Psoas muscle (tissue), 8 donors: ENCODE results near the gene SLC26A2. TPM values are rescaled to one million over a fixed set of nuclear protein-coding genes. Genes with fewer than 3 reads are reported as not detected.

ENCODE experiments used
- ATAC-seq, 4 donors: fragments of 200-7000 bp; cut with Tn5 transposase; one replicate each; pipeline ENCODE4 v1.9.1; 2020; ENCODE audit warnings: moderate library complexity in 3 of 4, mild to moderate bottlenecking in 2 of 4
- DNase-seq, 2 donors: peaks; one replicate each; pipeline ENCODE4 v3.0.0-alpha.2; 2020
- H3K27ac ChIP-seq: fragments of 200-600 bp; one replicate; pipeline ENCODE4 v1.8.0; 2022
- H3K27me3 ChIP-seq, 3 donors: fragments of 200-600 bp in 1 of 3; one replicate each; pipeline versions ENCODE4 v1.6.1 to v1.8.0; 2013 to 2022; ENCODE audit warnings: low read length in 2 of 3, mild to moderate bottlenecking in 2 of 3, moderate library complexity in 1 of 3; ENCODE audit not compliant: insufficient read depth in 3 of 3
- H3K36me3 ChIP-seq, 2 donors: fragments of 200-600 bp in 1 of 2; one replicate each; pipeline versions ENCODE4 v1.6.1 to v1.8.0; 2013 to 2022; ENCODE audit warnings: low read depth in 1 of 2, mild to moderate bottlenecking in 1 of 2, moderate library complexity in 1 of 2; ENCODE audit not compliant: insufficient read depth in 1 of 2
- H3K4me1 ChIP-seq: fragments of 200-600 bp; one replicate; pipeline ENCODE4 v1.8.0; 2022
- H3K4me3 ChIP-seq: fragments of 200-600 bp; one replicate; pipeline ENCODE4 v1.8.0; 2022; ENCODE audit warnings: mild to moderate bottlenecking
- H3K9me3 ChIP-seq: fragments of 200-600 bp; one replicate; pipeline ENCODE4 v1.8.0; 2022
- CTCF ChIP-seq: fragments of 200-600 bp; IDR thresholded peaks from one replicate; pipeline ENCODE4 v1.8.0; 2022; ENCODE audit warnings: antibody characterized with exemption
- WGBS, 3 donors: extraction: QIAGEN DNeasy Blood & Tissue Kit; methylation state at CpG; one replicate each; pipeline versions ENCODE4 v1.1.6 to v1.1.7; 2013; 5-methylcytosine and 5-hydroxymethylcytosine counted together
- intact Hi-C, 2 donors: fragments of 100-400 bp; cut with DNase I; formaldehyde crosslinking; loops; one replicate each; pipeline versions ENCODE4 v1.11.0 to v1.14.2; 2022
- polyA plus RNA-seq, 3 donors: library from polyadenylated mRNA; stranded (reverse); fragments of 200-250 nt; gene quantifications; one replicate each; pipeline ENCODE4 v1.2.3, GENCODE V29; 2013
- total RNA-seq, 4 donors: library from RNA; stranded (reverse); fragmentation: NEBNext Ultra II Directional in 2 of 4; extraction: Animal tissue kit (Norgen Biotek cat#: 25700) in 2 of 4; gene quantifications; one replicate each; pipeline versions ENCODE4 v1.2.1 to v1.2.4, GENCODE V29; 2021 to 2023
- donor health status: healthy with polysubstance abuse.
- donor health status: DM: no; HTN: no; CAD: no; lungs with moderate emphysema.
- donor health status: Bipolar disorder and iron deficiency.
- donor health status: healthy.
- donor health status: DM: yes; HTN: yes; CAD: no.
- donor health status: DM: no; HTN: no; CAD: no.
- donor health status: DM: no; HTN: no; CAD: no.
- donor health status: DM: yes; HTN: yes; CAD: no.

Gene SLC26A2
- total and polyA plus RNA-seq, 7 donors, result 4.0 to 20.1 (median 7.3) TPM

DNA sequence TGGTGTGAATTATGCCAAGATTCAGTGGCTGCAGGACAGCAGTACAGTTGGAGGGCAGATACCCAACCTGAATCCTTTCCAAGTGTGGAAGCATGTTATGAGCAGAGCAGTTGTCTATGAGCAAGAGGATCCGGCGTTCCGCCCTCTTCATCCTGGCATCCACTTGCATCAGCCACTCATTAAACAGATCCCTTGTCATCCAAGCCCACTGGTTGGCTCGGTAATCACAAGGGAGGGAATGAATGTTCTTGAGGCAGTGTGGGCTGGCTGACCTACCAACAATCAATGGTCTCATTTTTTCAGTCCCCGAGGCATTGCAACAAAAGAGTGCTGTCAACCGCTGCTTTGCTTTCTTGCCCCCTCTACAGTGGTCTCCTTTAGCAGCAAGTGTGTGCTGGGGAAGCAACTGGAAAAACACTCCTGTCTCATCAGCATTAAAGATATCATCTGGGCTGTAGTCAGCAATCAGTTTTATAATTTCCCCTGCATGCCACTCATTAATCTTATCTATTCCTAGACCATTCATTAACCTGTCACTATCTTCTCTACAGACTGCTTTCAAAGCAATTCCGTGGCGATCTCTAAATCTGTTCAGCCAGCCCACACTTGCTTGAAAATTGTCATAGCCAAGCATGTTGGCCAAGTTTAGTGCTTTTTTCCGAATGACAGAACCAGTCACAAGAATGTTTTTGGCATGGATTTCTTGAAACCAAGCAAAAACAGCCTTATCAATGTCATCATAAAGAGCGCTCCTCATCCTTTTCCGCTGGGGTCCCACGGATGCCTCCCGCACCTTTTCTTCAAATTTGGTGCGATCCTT, 35.0 kb downstream of the SLC26A2 start:
- Histone ChIP-seq H3K4me1 (peaks cover 22% of the 10 kb centered on the region), H3K27me3 (no peaks in the 10 kb centered on the region), H3K9me3 (no peaks in the 10 kb centered on the region), H3K36me3 (peaks cover 0 to 25% of the 10 kb centered on the region in 2 donors), H3K4me3 (no peak overlapping the region), H3K27ac (no peak overlapping the region)
- peak; percentile 48 to 71 (median 59) for ATAC-seq
- WGBS, 3 donors, result 63 to 75% (median 65%) methylated on average over 14 of the region's 14 CpGs
- intact Hi-C loops, result no loop called here
- TF ChIP-seq CTCF, result no peak
- peak; percentile 40 to 62 for DNase-seq

GRCh38 chr5:149996205-149996890, 35.8 kb downstream of the SLC26A2 start:
- DNase-seq, result no peak
- no peak for TF ChIP-seq CTCF
- Histone ChIP-seq H3K4me1 (peaks cover 22% of the 10 kb centered on the region), H3K36me3 (peaks cover 0 to 25% of the 10 kb centered on the region in 2 donors), H3K27me3 (no peaks in the 10 kb centered on the region), H3K4me3 (no peak overlapping the region), H3K27ac (peak overlapping the region; percentile 3), H3K9me3 (no peaks in the 10 kb centered on the region)
- intact Hi-C loops, result no loop called here
- WGBS, 3 donors, result 85 to 88% (median 87%) methylated on average over 6 of the region's 6 CpGs
- ATAC-seq, result no peak

DNA sequence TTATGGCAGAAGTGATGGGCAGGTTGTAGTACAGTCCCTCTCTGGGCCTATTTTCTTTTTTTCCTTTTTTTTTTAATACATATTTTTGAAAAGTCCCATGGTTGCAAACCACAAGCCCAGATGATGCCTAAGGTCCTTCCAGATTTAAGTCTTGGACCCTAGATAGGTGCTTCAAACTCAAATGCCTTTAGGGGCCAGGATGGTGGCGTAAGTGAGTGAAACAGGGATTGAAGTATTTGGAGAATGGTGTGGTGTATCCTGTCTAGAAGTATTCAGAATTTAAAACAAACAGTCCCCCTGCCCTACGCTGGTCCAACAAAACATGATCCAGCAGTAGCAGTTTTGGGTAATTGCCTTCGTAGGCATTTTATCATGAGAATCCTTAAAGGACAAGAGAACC, 37.7 kb downstream of the SLC26A2 start:
- no peak for ATAC-seq
- intact Hi-C loops, result no loop called here
- no peak for DNase-seq
- Histone ChIP-seq H3K36me3 (peaks cover 0 to 25% of the 10 kb centered on the region in 2 donors), H3K4me1 (peaks cover 41% of the 10 kb centered on the region), H3K27ac (no peak overlapping the region), H3K27me3 (no peaks in the 10 kb centered on the region), H3K4me3 (no peak overlapping the region), H3K9me3 (no peaks in the 10 kb centered on the region)
- TF ChIP-seq CTCF, result no peak
- WGBS, 3 donors, result 95 to 97% (median 96%) methylated on average over 3 of the region's 3 CpGs

DNA sequence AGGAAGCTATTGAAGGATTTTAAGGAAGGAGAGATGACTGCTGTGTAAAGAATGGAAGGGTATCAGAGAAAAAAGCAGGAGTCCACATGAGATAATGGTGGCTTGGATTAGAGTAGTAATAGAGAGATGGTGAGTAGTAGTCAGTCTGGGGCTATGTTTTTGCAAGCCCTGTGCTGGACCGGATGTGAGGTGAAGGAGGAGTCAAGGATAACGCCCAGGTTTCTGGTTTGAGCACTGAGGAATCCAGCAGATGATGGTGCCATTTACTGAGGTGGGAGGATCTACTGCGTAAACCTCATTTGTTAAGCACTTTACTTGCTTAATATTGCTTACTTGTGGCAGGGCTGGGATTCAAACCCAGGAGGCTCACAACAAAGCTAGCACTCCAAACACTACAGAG, 38.8 kb downstream of the SLC26A2 start:
- no peak for DNase-seq
- intact Hi-C loops, result no loop called here
- WGBS, 3 donors, result 69 to 78% (median 75%) methylated on average over 3 of the region's 3 CpGs
- Histone ChIP-seq H3K9me3 (no peaks in the 10 kb centered on the region), H3K4me1 (peaks cover 34% of the 10 kb centered on the region), H3K36me3 (peaks cover 2 to 31% of the 10 kb centered on the region in 2 donors), H3K27ac (peak overlapping the region; percentile 96), H3K27me3 (no peaks in the 10 kb centered on the region), H3K4me3 (peak overlapping the region; percentile 97)
- no peak for TF ChIP-seq CTCF
- ATAC-seq, result no peak
